ENCODE measurements around the gene SUMO1.

Gene SUMO1

DNA sequence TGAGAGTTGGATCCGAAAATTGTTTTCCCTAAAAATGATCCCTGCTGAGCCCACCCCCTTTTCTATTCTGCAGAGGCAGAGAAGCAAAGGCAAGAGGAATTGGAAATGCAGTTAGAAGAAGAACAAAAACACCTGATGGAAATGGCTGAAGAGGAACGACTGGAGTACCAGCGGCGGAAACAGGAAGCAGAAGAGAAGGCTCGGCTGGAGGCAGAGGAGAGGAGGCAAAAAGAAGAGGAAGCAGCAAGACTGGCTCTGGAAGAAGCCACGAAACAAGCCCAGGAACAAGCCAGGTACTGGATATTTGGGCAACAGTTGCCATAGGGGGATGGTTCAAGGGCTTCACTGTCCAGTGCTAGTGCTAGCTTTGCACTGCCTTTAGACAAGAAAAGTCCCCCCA, 41.7 kb downstream of the SUMO1 start:
- no peak for DNase-seq

DNA sequence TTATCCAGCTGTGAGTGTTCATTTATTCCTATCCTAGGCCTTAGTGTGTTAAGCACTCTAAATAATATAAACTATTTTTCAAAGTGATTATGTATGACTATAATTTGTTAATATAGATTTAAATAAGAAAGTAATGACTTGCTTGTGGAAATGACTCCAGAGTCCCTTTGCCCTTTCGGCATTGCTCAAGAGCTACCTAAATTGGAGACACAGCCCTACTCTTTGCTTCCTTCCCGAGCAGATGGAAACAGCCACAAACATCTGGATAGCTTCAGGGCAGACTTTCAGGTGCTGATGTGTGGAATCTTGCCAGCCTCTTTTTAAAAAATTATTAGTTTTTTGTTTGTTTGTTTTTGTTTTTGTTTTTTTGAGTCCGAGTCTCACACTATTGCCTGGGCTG, 44.0 kb downstream of the SUMO1 start:
- no peak for DNase-seq

DNA sequence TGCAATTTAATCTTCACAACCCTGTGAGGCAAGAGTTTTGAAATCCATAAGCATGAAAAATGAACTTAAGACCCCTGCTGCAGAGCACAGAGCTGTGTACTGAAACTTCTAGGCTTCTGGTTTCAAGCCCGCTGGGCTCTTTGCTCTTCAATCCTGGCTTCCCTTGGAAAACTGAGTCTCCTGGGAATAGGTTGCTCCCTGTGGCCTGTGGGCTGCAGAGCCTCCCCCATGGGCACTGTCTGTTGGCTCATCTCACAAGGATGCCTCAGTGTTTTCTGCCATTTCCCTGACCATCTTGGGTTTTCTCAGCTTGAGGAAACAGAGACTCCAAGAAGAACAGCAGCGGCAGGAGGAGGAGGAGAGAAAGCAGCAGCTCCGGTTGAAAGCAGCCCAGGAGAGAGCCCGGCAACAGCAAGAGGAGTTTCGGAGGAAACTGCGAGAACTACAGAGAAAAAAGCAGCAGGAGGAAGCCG, 44.5 kb downstream of the SUMO1 start:
- DNase-seq = no peak

DNA sequence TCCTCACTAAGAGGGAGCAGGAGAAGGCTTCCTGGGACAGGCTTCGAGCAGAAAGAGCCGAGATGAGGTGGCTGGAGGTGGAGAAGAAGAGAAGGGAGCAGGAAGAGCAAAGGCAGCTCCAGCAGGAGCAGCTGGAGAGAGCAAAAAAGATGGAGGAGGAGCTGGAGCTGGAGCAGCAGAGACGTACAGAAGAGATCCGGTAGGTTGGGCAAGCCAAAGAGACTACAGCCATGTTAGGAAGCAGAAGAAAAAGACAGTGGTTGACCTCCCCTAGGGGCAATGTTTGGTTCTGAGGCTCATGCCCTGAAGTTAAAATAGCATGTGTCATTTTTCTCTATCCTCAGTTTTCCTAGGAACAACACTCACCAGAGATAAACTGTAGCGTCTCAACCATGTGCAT, 45.1 kb downstream of the SUMO1 start:
- no peak for DNase-seq

DNA sequence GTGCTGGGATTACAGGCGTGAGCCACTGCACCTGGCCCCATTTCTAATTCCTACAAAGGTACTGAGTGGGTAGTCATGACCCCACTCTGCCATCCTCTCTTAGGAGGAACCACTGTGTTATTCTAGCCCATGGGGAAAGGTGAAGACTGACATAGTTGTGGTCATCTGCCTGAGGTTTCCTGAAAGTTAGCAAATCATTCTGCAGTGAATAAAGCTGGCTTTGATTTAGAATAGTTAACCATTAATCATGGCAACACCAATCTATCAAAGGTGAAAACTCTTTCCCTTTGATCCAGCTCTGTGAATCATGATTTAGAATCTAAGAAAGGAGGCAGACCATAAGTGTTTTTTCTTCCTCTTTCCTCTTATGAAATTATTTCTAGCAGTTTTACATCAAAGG, 50.8 kb downstream of the SUMO1 start:
- DNase-seq = no peak

DNA sequence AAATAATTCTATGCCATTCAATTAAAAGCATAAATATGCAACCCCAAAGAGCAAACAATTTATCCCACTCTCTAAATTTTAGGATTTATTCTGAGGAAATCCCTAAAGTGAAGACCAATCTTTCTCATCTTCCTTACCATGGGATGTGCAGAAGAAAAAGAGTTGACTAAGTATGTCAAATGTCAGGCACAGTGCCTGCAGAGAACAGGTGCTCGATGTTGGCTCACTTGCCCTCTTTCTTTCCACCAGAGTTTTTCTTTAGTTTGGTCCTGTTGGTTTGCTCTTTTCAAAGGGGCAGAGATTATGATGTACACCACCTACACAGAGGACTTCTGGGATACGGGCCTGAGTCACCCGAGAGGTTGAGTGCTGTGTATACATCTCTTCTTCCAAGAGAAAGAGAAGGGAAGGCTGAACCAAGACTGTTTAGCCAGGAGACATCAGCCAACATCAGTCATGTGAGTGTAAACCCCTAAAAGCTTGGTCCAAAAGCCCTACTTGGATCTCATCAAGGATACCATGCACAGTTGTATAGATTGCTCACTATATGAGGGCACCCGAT, 51.7 kb downstream of the SUMO1 start:
- no peak for DNase-seq

DNA sequence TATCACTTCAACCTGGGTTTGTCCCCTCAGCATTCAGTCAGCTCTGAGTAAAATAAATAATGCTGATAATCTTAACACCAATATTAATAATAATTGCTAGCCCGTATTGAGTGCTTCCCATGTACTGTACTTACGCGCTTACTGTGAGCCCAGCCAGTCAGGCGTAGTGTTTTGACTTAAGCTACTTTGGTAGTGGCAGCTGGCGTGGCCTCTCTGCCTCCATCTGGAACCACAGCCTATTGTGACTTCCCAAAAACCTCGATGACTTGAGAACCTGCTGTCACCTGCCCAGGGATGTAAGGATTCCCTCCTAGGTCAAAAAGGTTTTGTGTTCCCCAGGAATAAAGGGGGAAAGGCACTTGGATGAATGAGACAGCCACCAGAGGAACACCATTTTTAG, 53.2 kb downstream of the SUMO1 start:
- DNase-seq = no peak

DNA sequence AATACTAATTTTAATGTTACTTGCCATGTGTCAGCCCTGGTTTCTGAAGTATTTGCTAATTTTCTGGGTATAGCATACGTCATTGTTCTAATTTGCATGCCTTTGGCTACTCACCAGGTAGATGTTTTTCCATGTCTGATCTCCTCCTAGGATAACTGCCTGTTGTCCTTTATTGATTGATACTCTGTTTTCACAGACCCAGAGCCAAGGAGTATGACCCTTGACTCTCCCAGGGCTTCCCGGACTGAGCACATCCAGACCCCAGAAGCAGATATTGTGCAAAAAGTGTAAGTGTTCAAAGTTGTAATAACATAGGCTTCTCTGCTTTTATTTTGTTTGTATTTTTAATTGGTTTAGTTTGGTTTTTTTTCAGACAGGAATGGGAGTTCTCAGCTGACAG, 53.8 kb downstream of the SUMO1 start:
- no peak for DNase-seq

DNA sequence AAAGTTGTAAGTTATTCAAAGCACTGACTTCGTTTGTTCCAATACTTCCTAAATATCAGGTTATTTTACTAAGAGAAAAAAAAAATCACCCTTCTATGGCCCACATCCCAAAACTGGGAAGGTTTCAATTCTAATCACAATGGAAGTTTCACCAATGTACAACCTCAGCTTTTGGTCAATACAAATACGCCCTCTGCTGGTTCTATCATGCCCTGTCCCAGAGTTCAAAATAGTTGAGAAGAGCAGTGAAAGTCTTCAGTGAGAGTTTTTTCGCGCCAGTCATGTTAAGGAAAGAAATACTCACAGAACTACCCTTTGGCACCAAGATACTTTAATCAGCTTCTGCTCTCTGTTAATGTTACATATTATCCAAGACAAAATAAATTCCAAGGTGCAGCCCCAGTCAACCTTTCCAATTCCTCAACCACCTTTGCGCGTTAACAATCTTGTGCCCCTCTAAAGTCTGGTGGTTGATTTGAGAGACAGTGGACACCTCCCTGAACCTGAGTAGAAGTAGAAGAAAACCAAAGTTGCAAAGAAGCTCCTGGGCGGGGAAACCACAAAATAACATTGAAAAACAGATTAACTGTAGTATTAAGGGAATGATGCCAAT, 59.9 kb downstream of the SUMO1 start:
- DNase-seq = peak; percentile 19 to 67

DNA sequence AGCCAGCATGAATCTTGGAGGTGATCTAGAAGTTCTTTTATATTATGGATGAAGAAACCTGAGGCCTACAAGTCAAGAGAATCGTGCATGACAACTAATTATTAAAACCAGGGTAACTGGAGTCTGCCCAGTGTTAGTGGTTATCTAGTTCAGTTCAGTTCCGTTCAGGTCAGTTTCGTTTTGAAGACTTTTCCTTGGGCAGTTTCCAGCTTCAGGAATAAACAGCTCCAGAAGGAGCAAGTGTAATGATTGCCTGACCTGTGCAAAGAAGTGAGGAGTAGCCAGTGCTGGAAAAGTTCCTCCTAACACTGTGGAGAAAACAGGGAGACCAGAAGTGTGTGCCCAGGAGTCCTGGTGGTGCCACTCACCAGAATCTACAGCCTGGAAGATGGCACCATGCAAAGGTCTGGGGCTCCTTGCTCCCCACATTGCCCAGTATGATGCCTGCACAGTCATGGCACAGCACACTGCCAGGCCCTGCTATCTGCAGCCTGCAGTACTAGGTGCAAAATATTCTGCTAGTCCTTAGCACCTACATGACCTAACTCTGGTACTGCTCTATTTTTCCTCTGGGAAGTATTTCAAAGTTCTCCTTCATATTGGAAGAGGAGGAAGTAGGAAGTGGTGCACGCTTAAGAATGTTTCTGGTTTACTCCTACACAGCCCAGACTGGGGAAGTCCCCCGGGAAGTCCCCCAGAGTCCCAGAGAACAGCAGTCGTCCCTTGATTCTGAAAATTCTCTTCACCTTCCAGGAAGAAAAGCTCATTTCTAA, 65.8 kb downstream of the SUMO1 start:
- DNase-seq = no peak

DNA sequence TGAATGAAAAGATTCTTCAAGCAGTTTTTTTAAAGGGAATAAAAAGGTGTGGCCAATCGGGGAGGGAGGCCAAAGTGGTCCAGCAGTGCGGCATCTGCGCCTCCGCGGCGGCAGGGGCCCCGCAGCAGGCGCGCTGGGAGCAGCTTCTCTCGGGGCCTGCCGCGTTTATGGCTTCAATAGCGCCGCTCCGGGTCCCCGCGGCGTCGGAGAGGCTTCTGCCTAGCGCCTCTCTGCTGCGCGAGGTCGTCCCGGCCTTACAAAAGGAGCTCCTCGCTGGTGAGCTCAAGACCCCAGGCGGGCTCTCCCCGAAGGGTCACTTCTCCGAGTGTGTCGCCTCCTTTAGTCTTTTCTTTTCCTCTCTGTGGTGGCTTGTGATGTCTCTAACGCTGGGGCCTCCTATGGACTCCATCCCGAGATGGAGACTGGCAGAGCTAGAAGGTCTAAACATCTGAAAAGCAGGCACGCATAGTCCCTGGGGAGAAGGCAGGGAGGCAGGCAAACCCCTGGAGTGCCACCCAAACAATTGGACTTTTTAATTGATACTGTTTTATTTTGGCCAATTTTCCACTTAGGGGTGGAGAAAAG, 67.1 kb downstream of the SUMO1 start:
- DNase-seq = no peak

DNA sequence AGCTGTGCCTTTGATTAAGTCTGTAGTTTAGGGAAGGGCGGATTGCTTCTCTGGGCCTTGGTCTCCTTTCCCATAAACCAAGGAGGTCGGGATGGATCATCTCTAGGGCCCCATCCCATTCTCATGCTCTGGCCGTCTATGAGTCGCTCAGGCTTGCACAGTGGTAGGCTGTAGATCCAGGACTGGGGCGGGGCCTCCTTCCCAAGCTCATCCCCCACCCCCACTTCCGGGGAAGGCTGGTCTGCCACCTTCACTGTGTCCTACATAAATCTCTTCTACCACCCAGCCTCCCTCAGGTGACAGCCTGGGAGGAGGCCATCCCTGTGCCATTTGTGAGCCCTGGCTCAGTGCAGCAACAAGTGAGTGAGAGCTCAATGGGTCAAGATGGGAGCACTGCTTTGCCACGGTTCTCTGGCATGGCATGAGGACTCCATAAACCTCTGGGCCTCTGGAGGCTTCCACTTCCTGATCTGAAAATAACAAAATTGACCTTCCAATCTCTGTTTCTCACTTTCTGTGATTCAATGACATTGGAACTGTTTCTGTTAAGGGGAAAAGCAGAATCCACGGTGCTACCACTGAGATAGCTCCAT, 68.5 kb downstream of the SUMO1 start:
- DNase-seq = no peak

DNA sequence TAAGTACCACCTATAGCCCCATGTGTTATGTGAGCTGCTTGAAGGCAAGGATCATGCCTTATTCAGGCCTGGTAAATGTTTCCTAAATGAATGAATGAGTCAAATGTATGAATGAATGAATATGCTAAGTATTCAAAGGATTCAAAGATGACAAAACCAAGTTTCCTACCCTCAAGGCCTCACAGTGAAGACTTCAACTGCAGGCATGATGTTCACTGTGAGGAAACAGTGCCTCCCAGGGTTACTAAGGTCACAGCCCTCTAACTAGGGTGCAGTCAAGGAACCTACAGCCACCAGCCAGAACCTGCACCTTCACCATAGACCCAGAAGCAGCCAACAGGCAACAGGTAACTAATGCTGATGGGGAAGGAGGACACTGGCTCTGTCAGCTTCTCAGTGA, 69.3 kb downstream of the SUMO1 start:
- no peak for DNase-seq

DNA sequence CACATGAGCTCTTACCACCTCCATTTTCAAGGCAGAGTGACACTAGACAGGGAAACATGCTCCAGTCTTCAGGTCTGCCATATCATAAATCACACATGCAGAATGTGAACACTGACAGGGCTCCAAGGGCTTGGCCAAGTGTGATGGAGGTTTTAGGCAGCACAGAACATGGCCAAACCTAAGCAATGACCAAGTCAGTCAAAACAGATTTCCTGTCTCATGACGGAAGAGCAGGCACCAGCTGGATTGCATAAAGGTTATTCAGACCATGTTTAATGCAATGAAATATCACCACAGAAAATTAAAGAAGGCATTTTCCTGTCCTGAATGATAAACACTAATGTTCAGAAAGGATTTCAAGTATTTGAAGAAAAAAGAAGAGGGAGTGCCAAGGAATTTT, 72.5 kb downstream of the SUMO1 start:
- no peak for DNase-seq

DNA sequence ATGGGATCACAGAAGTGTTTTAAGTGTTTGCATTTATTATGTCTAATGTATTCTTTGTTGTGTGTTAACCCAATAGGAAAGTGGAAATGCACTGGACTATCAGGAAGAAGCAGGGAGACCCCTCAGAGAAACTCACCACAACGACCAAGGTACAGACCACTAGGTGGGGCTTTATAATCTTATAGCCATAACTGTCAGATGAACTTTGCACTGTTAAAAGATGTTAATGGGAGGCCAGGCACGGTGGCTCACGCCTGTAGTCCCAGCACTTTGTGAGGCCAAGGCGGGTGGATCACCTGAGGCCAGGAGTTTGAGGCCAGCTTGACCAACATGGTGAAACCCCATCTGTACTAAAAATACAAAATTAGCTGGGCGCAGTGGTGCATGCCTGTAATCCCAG, 73.2 kb downstream of the SUMO1 start:
- no peak for DNase-seq

DNA sequence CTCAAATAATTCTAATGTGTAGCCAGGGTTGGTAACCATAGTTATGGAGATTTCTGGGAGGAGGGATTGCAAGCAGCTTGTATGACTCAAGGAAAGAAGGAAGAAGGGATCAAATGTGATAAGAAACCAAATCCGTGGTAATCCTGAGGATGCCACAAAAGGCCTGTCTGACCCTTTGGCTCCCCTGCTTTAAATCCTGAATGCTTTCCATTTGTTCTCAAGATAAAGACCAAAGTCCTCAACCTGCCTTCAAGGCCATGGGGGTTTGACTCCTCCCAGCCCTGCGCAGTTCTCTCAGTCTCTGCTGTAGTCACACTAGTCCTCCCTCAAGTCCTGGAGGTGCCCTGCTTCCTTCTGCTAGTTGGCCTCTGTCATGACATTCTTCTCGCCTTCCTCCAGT, 74.0 kb downstream of the SUMO1 start:
- DNase-seq = no peak

DNA sequence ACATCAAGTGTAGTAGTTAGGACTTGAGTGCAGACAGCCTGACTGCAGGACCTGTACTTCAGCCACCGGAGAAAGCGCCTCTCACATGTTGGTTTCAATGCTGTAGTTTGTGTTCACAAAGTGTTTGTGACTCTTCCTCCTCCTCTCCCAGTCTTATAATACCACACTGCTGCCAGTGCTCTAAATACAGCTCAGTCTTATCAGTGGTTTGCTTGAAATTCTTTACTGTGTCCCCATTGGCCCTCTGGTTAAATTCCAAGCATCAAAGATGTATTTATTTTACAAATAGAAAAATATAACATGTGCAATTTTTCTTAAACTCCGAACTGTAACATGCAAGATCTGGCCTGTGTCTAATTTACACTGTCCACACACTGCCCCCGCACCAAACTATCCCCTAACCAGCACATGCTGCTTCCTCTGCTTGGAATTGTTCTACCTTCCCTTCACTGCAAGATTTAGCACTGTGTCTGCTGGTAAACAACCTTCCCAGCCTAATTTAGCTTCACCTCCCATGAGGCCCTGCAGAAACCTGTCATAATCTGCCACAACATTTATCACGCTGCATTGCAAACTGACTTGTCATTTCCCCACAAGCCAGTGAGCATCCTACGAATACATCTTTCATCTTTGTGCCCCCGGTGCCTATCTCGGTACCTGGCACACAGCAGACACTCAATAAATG, 77.1 kb downstream of the SUMO1 start:
- DNase-seq = no peak

DNA sequence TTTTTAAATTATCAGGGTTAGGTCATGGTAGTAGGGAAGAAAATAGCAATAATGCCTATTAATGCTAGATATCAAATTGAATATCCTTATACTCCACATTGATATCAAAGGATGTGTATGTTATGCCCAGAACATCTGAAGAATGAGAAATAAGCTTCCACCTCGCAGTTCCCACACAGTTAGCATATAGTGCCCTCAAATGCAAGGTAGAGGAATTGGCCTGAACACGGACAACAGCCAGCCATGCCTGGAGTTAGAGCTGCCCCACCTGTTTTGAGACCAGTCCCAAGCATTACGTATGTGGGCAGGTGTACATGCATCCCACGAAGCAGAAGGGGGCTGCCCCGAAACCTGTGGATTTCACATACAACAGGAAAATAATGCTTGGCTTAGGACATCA, 79.6 kb downstream of the SUMO1 start:
- no peak for DNase-seq

DNA sequence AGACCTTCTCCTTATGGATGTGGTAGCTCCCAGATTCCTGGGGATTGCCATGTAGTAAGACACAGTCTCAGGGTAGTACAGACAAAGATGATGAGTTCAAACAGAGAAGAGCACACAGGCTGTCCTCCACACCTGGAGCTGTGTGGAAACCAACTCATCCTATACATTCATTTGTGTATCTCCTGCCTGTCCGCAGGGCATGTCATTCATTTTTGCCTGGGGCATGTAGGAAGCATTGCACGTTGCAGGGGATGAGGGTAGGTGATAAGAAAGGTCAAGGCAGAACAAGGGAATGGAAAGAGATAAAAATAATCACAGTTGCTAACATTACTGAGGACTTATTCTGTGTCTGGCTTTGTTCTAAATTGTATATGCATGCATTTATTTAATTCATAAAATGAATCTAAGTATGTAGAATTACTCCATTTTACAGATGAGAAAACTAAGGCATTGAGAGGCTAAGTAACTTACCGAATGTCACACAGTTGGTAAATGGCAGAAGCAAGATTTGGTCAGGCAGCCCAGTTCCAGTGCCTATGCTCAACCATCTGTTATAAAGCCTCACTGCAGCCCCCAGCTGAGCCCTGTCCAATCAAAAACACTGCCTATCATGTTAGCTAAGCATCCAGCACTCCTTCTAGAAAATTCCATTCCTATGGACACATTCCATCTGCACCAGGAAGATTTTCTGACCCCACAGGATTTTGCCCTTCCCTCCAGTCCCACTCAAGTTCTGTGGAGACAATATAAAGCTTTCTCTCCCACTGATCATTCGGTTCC, 81.0 kb downstream of the SUMO1 start:
- DNase-seq = no peak
